HT1080 (cell line): ENCODE measurements around the gene DENND1B. TPM values are rescaled to one million over a fixed set of nuclear protein-coding genes. Genes with fewer than 3 reads are reported as not detected.
"Not testable (repeated sequence)": the region's sequence is repeated elsewhere in the genome, so short reads cannot be mapped to it uniquely, and the experiment has no call there.

ENCODE experiments used
- DNase-seq: peaks from one replicate; pipeline ENCODE4 v3.0.0-alpha.2; 2015; ENCODE audit warnings: low read depth
- total RNA-seq: library from RNA; depleted of rRNA; stranded (reverse); fragments of >200 nt; shearing (Covaris generic); gene quantifications from 2 replicates; pipeline ENCODE4 v1.2.3, GENCODE V29; 2014

Gene DENND1B
- total RNA-seq, 1 experiment from 2014 or later = 3.8 TPM

GRCh38 chr1:197744979-197745378 lies 30.3 kb downstream of the DENND1B start:
- no peak for DNase-seq

DNA sequence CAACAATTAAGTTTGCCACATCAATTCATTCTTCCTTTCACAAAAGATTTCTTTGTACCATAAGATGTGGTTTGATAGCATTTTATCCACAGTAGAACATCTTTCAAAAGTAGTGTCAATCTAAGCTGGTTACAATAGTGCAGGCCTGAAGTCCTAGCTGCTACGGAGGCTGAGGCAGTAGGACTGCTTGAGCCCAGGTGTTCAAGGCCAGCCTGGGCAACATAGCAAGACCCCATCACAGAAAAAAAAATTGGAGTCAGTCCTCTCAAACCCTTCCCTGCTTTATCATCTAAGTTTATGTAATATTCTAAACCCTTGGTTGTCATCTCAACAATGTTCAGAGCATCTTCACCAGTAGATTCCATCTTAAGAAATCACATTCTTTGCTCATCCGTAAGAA lies 31.7 kb downstream of the DENND1B start:
- no peak for DNase-seq

DNA sequence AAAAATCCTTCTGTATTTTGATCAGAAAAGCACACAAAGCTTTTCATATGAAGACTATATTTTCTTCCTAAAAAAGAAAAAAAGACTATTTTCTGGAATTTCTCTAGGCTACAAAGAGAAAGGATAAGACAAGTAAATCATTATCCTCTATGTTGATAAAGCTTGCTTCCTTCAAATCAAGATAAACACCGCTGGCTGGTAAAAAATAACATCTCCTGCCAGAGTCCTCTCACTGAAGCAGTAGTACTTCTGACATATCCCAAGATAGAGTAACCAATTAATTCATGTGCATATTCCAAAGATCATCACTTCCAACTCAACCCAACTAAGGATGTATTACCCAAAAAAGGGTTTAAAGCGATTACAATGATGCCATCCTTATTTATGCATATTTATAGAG lies 34.3 kb downstream of the DENND1B start:
- DNase-seq = no peak

- no peak for DNase-seq
Measured at GRCh38 chr1:197738927-197739326, 36.4 kb downstream of the DENND1B start.

GRCh38 chr1:197737916-197738315 lies 37.4 kb downstream of the DENND1B start:
- DNase-seq = no peak

GRCh38 chr1:197736685-197737084 lies 38.6 kb downstream of the DENND1B start:
- no peak for DNase-seq

DNA sequence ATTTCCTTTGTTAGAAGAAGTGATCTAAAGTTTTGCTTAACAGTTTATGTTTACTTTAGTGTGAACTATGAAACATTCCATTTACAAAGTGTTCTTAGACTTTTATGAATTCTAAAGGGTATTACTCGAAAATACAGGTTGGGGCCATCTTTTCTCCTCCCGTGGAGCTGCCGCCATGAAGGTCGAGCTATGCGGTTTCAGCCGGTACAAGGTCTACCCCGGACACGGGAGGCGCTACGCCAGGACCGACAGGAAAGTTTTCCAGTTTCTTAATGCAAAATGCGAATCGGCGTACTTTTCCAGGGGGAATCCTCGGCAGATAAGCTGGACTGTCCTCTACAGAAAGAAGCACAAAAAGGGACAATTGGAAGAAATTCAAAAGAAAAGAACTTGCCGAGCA lies 39.8 kb downstream of the DENND1B start:
- no peak for DNase-seq

DNA sequence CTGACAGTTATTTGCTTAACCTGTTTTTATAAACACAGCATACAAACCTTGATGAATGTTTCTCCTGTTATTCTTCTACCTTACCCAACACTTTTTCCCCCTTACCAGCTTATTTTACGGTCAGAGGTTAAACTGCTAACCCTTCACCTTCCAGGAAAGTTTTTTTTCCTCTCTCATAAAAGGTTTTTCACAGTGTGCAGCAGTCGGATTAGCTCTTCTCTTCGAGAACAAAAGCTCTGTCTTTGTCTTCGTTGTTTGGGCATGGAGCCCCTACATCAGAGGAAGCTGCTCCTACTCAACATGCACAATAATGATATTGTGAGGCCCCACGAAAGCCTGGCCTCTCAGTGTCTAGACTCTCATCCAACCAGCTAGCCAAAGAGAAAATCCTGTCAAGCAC lies 42.0 kb downstream of the DENND1B start:
- no peak for DNase-seq

DNA sequence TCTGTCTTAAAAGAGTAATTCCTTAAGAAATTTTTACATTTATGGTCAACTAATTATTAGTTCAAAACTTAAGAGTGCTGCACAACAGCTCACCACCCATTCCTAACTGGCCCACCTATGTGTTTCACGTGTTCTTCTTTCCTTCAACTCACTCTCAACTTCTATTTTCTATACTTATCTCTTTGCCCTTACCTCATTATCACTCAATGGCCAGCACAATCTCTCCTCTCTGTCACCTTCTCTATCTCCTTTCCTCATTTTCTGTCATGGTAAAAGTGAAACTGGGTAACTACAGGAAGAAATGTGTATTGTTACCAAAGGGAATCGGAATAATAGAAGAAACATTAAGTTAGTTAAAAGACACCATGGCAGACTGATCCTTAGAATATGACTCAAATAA lies 43.1 kb downstream of the DENND1B start:
- no peak for DNase-seq

- no peak for DNase-seq
Measured at GRCh38 chr1:197731449-197731848, 43.8 kb downstream of the DENND1B start.

GRCh38 chr1:197725976-197726375 lies 49.3 kb downstream of the DENND1B start:
- no peak for DNase-seq

DNA sequence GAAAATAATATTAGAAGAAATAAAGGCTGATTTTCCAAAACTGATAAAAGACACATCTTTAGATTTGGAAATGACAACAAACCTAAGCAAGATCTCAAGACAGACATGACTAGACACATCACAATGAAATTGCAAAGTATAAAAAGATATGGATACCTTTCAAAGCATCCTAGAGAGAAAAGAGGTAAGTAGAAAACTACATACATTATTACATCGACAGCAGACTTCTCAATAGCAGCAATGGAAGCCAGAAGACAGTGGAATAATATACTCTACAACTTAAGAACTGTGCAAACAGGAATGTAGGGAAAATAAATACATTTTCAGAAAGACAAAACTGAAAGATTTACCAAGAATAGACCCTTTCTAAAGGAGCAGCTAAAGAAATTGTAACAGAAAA lies 50.2 kb downstream of the DENND1B start:
- no peak for DNase-seq

DNA sequence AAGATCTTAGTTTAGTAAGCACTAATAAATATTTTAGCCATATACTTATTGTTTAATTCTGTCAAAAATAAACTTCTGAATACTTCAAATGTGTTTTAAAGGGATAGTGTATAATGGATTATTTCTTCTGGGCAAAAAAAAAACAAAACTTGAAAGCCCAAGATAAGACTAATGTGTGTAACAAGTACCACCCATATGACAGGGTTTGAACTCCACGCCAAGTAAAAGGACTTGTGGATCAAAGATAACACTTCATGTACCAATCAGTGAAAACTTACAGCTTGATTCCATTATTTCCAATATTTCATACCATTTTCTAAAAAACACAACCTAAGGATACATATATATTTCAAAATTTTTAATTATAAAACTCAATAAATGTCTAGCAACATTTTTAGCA lies 59.5 kb downstream of the DENND1B start:
- DNase-seq = no peak

GRCh38 chr1:197706601-197707000 lies 68.7 kb downstream of the DENND1B start:
- DNase-seq = no peak

DNA sequence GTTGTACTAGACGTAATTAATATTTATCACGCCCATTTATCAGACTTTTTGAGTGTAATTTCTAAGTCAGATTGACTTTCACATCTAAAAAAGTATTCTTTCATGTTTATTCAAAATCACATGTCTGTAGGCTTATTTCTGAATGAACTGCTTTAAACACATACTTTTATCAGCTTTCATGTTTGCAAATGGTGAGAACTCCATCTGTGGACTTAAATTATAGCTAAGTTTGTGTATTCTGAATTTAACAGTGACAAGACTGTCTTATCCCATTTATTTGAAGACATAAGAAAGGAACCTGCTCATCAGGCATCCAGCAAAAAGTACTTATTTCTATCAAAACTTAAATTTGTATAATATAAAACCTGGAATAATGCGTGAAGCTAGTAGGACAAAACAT lies 69.3 kb downstream of the DENND1B start:
- DNase-seq = no peak

- DNase-seq = not testable (repeated sequence)
Measured at GRCh38 chr1:197700688-197701087, 74.6 kb downstream of the DENND1B start.

DNA sequence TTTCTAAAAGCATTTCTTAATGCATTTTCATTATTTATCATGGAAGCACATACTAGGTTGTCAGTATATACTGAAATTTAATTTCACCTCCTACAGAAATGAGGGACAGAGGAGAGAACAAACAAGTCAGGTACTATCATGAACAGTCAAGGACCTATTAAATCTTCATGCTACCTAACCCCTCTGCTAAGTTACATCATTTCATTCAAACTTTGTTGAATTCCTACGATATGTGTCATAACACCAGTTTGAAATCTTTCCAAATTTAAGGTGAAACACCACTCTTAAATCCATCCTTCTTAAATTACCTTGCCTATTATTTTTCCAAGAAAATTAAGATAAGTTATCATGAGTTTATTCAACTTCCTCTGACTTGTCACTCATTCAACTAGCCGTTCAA lies 78.9 kb downstream of the DENND1B start:
- DNase-seq = peak; percentile 47

DNA sequence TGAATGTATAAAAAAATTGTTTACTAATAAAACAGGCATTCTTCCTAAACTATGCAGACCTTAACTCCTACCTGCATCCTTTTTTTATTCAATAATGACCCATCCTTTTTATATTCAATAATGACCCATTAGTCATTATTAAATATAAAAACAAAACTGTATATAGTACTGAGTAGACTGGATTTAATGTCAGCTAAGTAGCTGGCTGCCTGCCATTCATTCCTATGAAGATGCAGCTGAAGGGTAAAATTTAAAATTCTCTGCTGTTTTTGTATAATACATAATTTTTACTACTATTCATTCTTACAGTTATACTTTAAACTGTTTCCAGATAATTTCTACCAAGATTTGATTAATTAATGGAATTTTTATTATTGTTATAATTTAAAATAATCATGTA lies 79.3 kb downstream of the DENND1B start:
- no peak for DNase-seq

DNA sequence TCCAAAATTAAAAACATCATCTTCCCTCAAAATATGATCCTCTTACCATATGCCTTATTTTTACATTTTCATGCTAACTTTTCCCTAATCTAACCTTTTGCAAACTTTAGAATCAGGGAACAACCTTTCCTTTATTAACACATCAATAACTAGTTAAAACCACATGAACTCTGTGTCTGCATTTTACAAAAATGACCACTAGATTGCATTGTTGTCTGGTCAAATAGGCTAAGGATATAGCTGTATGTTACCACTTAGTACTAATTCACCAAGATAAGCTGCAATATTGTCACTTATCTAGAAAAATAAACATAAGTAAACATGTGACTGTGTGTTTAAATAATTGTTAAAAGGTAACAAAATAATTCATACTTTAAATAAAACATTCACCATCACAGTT lies 82.3 kb downstream of the DENND1B start:
- DNase-seq = peak; percentile 6

- no peak for DNase-seq
Measured at GRCh38 chr1:197691816-197692215, 83.5 kb downstream of the DENND1B start.

- DNase-seq = no peak
Measured at GRCh38 chr1:197690074-197690473, 85.2 kb downstream of the DENND1B start.

GRCh38 chr1:197688233-197688632 lies 87.0 kb downstream of the DENND1B start:
- DNase-seq = no peak

- DNase-seq = no peak
Measured at GRCh38 chr1:197686702-197687355, 88.5 kb downstream of the DENND1B start.

- DNase-seq = no peak
Measured at GRCh38 chr1:197686231-197686630, 89.0 kb downstream of the DENND1B start.
